ENCODE measurements around the gene FGR.

FGR gene

DNA sequence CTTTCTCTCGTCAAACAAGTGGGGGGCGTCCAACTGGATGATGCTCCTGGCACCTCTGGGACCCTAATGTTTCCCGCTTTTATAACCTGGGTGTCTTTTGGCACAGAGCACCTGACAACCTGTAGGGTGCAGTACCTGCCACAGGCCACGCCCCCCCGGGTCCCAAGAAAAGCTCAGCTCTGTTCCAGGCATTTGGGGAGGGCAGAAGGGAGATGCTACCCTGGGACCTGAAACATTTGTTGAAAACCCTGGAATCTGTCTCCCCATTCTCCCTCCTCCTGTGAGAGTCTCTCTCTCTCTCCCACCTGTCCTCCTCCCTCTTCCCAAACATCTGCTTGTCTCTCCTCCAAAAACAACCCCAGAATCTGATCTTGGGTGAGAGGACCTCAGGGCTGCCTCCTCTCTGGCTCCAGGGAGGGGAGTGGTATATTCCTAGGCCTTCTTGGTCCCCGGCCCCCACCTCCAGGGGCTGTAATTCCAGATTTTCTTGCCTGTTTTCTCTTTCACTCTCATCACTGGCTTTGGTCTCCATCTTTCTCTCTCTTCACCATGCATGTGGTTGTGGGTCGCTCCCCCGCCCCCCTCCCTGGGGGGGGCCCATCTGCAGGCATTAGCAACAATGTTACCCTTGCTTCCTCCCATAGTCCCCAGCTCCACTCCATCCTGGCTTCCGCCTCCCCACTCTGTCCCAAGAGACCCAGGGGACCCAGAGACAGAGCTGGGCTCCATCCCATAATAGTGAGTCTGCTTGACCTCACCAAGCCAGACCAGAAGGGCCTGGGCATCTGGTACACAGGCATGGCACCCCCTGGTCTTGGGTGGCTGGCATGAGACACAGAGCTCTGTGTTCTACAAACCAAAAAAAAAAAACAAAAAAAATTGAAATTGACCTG lies 35.1 kb downstream of the FGR start:
- peak; percentile 67 for DNase-seq

- peak; percentile 67 for DNase-seq
Measured at GRCh38 chr1:27598902-27599528, 36.0 kb downstream of the FGR start.

DNA sequence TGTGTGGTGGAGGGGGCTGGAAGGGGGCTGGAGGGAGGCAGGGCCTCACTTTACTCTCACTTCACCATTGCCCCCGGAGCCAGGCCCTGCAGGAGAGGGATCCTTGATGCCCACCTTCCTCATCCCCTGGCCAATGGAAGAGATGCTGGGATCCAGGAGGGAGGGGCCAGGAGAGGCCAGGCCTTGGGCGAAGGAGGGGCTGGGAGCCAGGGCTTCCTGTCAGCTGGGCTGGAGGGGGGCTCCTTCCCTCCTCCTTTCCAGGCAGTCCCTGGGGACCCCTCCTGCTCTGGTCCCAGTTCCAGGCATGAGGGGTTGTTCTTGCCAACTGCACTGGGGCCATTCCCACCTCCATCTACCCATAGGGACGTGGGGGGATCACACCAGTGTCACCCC lies 36.7 kb downstream of the FGR start:
- no peak for DNase-seq

- no peak for DNase-seq
Measured at GRCh38 chr1:27597516-27598294, 37.3 kb downstream of the FGR start.

- DNase-seq, result no peak
Measured at GRCh38 chr1:27596986-27597385, 38.0 kb downstream of the FGR start.

DNA sequence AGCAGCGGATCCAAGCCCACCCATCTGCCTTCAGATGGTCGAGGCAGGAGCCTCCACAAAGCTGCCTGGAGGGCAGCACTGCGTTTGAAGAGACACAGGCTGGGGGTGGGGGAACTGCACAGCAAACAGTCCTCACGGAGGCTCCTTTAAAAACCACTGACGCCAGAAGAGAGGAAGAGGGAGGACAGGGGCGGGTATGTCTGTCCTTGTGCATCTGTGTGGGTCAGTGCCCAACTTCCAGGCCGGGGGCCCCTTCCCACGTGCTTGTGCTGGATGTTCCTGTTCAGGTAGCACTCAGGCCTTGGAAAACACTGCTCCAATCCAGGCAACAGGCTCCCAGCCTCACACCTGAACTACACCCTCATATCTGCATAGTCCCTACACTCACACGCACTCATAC lies 38.7 kb downstream of the FGR start:
- no peak for DNase-seq

DNA sequence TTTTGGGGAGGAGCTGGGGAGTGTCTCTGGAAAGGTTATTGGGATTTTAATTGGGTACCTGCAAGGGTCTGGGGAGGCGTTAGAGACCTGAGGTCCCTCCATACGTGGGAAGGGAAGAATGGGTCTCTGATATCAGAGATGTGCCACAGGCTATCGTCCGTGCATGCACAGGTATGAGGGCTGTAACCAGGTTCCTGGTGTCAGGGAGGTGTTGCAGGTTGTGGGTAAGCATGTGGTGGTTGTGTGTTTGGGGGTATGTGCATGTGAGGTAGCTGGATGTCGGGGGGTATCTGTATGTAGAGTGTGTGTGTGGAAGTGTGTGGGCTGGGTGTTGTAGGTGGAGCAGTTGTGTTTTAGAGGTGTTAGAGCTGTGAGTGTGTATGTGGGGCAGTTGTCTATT lies 39.4 kb downstream of the FGR start:
- no peak for DNase-seq

DNA sequence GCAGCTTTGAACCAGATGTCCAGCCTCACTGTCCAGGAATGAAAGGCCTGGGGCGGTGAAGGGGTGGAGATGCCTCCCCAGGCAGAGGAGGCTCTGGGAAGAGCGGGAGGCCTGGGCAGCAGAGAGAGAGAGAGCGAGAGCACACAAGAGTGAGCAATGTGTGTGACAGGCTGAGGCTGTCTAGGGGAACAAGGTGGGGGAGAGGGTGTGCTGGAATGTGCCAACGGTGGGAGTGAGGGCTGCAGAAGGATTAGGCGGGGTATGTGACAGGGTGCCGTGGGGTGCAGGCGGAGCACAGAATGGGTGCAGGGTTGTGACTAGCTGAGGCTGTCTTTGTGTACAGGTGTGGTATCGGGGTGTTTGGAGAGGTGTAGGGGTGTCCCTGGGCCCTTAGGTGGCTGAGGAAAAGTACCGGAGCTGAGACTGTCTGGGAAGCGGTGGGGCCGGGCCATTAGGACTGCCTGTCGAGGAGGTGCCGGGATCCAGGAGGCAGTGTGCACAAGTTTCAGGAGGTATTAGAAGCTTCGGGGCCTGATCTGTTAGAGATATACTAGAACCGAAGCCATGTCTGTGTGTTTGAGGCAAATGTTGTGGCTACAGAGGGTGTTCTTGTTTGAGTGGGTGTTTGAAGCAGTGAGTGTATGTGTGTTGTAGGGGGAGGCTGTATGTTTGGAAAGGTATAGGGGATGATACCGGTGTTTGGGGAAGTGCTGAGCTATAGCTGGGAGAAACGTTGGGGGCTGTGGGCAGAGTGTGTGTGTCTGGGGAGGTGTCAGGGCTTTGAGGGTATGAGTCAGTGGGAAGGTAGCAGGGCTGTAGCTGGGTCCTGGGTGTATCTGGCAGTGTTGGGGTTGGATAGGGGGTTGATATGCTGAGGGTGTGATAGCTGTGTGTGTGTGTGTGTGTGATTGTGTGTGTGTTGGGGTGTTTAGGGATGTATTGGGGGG lies 40.1 kb downstream of the FGR start:
- DNase-seq, result no peak

- DNase-seq, result no peak
Measured at GRCh38 chr1:27593678-27594563, 41.1 kb downstream of the FGR start.

DNA sequence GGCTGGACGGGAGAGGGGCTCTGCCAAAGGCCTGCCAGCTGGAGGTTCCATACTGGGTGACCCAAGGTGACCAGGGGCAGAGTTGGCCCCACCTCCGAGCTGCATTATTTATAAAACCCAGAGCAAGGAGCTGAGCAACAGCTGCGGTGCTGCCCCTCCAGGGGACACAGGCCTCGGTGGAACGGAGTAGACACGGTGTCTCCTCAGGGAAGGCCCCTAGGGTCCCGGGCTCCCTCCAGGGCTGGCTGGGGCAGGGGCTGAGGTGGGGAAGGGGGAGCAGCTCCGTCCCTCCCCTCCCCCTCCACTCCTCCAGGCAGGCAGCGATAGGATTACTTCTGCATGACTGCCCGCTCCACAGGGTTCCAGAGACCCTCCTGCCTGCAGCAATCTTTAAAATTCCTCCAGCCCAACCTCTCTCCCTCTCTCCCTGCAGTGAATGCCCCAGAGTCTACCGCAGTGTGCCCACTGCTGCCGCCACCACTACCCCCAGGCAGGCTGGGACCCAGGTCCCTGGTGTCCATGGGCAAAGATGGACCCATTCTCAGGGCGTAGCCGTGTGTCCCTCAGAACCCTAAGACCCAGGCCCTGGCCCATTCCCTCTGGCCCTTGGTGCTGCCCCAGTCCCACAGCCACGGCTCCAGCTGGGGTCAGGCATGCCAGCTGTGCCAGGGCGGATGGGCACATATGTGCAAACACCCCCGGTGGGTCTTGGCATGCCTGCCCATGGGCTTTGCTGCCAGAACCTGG lies 41.9 kb downstream of the FGR start:
- no peak for DNase-seq

DNA sequence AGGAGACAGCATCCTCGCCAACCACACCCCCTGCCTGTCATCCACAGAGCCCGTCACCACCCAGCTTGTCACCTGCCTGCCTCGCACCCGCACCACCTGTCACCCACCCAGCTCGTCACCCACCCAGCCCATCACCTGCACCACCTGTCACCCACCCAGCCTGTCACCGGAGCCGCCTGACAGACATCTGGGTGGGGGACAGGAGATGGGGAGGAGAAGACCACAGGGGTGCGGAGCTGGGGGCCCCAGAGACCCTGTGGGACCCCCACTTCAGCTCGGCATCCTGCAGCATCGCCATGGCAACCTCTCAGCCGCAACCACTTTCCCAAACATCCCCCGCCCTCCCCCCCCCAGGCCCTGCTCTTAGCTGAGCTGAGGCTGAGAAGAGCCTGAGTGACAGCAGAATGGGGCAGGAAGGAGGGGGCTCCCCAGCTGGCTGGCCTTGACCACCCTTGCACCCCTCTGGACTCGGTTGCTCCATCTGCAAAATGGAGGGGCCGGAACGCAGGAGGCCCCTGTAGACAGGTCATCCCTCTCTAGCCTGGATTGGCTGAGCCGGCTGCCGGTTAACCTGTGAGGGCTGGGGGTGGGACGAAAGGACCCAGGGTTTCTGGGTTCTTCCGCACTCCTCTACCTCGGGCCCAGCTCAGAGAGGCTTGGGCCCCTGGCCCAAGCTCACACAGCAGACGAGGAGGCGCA lies 42.6 kb downstream of the FGR start:
- DNase-seq, result peak; percentile 93

- peak; percentile 64 for DNase-seq
Measured at GRCh38 chr1:27591622-27592021, 43.4 kb downstream of the FGR start.

DNA sequence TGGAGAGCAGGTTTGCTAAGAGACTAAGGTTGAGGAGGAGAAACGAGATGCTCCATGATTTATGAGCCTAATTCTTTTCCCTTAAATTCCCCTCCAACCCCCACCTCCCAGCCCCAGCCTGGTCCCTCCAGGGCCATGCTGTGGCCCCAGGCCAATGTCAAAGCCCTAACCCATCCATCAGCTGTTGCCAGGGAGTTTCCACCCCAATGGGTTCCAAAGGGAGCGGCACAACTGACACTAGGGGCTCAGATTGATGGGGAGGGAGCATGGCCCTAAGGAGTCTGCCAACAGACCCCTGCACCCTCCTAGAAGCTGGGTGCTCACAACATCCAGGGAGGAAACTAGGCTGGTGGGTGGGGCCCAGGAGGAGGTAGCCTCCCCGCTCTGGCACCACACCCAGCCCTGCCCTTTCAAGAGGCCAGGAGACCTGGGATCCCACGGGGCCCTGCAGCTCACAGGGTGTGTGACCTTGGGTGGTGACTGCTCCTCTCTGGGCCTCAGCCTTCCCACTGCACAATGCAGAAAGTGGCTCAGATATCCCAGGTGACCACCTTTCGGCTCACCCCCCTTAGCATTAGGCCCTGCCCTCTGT lies 44.0 kb downstream of the FGR start:
- DNase-seq, result no peak

GRCh38 chr1:27589841-27590426 lies 45.1 kb downstream of the FGR start:
- peak; percentile 48 for DNase-seq

GRCh38 chr1:27589441-27589840 lies 45.5 kb downstream of the FGR start:
- DNase-seq, result no peak

DNA sequence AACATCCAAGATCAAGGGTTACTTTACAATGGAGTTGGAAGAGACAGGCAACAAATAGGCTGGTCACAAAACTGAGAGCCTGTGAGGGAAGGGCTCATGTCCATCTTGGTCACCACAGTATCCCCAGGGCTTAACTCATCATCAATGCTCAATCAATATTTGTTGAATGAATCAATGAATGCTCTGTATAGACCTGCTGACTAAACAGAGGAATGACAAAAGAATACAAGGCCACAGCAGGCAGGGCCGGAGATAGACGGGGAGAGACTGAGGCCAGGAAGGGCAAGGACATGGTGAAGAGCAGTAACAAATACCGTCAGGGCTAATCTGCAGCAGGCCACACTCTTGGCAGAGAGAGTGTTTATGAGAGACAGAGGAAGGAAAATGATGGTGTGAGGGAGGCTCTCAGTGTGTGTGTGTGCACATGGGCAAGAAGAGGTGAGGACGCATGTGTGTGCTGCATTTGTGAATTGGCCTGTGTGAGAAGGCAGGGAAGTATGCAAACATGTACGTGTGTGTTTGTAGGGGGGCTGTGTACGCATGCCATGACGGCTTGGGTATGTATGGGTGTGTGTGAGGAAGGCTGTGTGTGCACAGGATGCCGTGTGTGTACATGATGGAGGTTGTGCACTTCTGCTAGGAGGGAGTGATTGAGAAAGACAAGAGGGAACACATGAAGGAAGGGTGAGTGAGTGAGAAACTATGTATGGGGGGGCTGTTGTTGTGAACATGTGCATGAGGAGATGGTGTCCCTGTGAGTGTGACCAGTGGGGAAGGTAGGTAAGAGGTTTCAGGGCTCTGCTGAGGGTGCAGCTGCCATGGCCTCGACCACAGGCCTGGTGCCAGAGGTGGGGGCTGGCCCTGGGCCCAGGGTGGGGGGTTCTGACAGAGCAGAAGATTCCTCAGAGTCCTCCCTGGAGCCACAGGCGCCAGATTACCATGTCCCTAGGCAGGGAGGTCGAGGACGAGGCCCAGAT lies 46.4 kb downstream of the FGR start:
- no peak for DNase-seq

- no peak for DNase-seq
Measured at GRCh38 chr1:27585684-27586083, 49.3 kb downstream of the FGR start.

DNA sequence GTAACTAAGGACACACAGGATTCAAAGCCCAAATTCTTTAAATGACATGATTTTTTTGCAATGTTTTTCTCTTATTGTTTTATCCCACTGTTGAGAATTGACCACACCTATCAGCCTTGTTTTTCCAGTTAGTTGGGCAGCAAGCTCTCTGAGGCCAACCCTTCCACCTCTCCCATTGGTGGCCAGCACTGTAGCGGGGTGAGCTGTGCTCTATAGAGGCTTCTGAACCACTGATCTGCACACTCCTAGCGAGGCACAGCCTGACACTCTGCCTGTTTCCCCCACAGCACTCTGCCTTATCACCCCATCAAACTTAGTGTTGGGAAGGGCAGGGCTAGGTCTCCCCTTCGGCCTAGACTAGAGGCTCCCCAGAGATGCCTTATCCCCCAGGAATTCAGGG lies 50.5 kb downstream of the FGR start:
- DNase-seq, result no peak
